Measurements from ENCODE around the gene INTS6.

Gene INTS6

DNA sequence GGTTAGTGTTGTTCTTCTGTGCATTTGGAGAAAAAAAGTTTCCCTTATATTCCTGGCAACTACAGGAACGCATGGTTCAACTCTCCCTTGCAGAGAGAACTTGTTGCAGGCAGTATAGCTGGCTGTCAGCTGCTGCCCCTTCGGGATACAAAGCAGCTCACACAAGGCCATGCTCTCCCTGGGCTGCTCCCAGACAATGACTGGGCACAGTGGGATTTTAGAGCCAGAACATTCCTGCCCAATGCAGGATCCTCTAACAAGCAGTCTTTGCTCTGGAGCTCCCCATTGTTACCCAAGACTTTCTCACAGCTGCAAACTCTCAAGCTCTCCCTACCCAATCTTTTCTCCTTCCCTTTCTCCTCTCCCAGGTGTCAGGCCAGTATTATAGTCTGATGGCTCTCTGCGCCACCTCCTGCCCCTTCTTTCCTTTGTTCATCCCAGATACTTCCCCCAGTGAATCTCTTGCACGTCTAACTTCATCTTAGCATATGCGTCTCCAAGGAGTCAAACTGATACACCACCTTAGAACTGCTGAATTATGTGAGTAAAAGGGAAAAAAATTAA is 140.8 kb downstream of the INTS6 start:
- no peak for DNase-seq

All from left hindlimb (tissue), 1 donor.